ENCODE measurements around the gene RGCC. TPM values are rescaled to one million over a fixed set of nuclear protein-coding genes. Genes with fewer than 3 reads are reported as not detected.

Gene RGCC
- total and polyA plus RNA-seq, 2 donors (not counting 3 experiments of a cell fraction or from before 2014, with no cell fraction given), result 112 to 138 TPM

DNA sequence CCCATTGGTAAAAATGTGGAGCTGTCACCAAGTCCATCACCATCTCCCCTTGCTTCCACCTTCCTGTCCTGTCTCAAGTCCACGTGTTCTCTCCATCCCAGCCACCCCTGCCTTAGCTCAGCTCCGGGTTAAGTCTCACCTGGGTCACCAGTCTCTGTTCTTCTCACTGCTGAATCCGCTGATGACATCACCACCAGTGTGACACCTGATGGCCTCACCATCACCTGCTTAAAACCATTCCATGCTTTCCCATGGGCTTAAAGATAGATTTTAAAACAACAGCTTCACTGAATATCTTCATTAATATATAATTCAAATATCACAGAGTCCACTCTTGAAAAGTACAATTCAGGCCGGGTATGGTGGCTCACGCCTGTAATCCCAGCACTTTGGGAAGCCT, 42.1 kb downstream of the RGCC start:
- intact Hi-C loops (cut with micrococcal nuclease) (no loop called here), dilution Hi-C loops (cut with MboI; ENCODE audit: extremely low pct_ligation_motif_present, low sequenced_read_pairs) (no loop called here)
- TF ChIP-seq, protein P1, sequence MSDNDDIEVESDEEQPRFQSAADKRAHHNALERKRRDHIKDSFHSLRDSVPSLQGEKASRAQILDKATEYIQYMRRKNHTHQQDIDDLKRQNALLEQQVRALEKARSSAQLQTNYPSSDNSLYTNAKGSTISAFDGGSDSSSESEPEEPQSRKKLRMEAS (IDR thresholded peaks at IDR 0.05; ENCODE audit: insufficient read depth, insufficient read length), result no peak
- no peak for TF ChIP-seq JUN (IDR thresholded peaks at IDR 0.05; ENCODE audit: borderline replicate concordance, insufficient read depth, insufficient read length, low read depth)
- no peak for TF ChIP-seq POLR2A (IDR thresholded peaks at IDR 0.05; ENCODE audit: low read depth, low read length)
- TF ChIP-seq, protein P2, sequence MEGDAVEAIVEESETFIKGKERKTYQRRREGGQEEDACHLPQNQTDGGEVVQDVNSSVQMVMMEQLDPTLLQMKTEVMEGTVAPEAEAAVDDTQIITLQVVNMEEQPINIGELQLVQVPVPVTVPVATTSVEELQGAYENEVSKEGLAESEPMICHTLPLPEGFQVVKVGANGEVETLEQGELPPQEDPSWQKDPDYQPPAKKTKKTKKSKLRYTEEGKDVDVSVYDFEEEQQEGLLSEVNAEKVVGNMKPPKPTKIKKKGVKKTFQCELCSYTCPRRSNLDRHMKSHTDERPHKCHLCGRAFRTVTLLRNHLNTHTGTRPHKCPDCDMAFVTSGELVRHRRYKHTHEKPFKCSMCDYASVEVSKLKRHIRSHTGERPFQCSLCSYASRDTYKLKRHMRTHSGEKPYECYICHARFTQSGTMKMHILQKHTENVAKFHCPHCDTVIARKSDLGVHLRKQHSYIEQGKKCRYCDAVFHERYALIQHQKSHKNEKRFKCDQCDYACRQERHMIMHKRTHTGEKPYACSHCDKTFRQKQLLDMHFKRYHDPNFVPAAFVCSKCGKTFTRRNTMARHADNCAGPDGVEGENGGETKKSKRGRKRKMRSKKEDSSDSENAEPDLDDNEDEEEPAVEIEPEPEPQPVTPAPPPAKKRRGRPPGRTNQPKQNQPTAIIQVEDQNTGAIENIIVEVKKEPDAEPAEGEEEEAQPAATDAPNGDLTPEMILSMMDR (IDR thresholded peaks at IDR 0.05; ENCODE audit: extremely low read depth in 1 of 2, insufficient read depth in 1 of 2, low read depth in 1 of 2, low read length in 2 of 2), result no peak
- FAIRE-seq (no peak), DNase-seq (ENCODE audit: low read depth, low spot score) (no peak)
- H3K4me1 ChIP-seq (ENCODE audit: control insufficient read depth, extremely low read depth, insufficient read depth, low read length), result no peaks in the 10 kb centered on the region
- peaks cover 7% of the 10 kb centered on the region in 2 experiments for H3K27me3 ChIP-seq (ENCODE audit: control insufficient read depth in 2 of 2, insufficient read depth in 2 of 2, low read length in 2 of 2)
- BruUV-seq (replicated peaks), result no TSS peak
- no peaks in the 10 kb centered on the region for H3K9me1 ChIP-seq (replicated peaks; ENCODE audit: control insufficient read depth, extremely low read depth, insufficient read depth, low read length)
- H3K9ac ChIP-seq (replicated peaks; ENCODE audit: extremely low read depth, insufficient read depth, low read length), result no peak overlapping the region
- H2AFZ ChIP-seq (ENCODE audit: low read depth, low read length), result no peak overlapping the region
- H3K9me3 ChIP-seq (replicated peaks; ENCODE audit: control insufficient read depth, insufficient read depth, low read length), result no peaks in the 10 kb centered on the region
- H3K4me3 ChIP-seq (replicated peaks in 1 of 3; ENCODE audit: insufficient read depth in 1 of 3, low read depth in 1 of 3, low read length in 3 of 3), result no peak overlapping the region
- no peaks in the 10 kb centered on the region for H3K36me3 ChIP-seq (ENCODE audit: control insufficient read depth in 2 of 2, extremely low read depth in 1 of 2, insufficient read depth in 2 of 2, low read length in 2 of 2)
- H4K20me1 ChIP-seq (replicated peaks; ENCODE audit: control insufficient read depth, extremely low read depth, insufficient read depth, low read length), result no peaks in the 10 kb centered on the region
- H3K27ac ChIP-seq (ENCODE audit: insufficient read depth, low read depth, low read length), result no peak overlapping the region
- ChIA-PET POLR2A (no interaction called here), CTCF (no interaction called here)
- H3K4me2 ChIP-seq (ENCODE audit: insufficient read depth, low read length), result no peak overlapping the region
- H3K79me2 ChIP-seq (ENCODE audit: control insufficient read depth, insufficient read depth, low read length), result no peaks in the 10 kb centered on the region

DNA sequence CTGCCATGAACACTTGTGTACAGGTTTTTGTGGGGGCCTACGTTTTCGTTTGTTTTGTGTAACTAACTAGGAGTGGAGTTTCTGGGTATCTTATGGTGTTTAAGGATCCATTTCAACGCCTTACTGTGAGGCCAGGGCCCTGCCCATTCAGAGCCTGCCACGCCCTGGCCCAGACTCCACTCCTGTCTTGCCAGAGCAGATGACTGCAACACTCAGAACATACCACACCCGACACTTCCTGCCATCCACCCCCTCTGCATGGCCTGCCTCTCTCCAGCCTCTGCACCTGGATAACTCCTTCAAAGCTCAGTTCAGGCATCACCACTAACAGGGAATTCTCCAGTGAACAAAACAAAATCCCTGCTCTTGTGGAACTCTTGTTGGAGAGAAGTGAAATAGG, 43.2 kb downstream of the RGCC start:
- Histone ChIP-seq H3K9me1 (replicated peaks; ENCODE audit: control insufficient read depth, extremely low read depth, insufficient read depth, low read length) (no peaks in the 10 kb centered on the region), H3K27ac (ENCODE audit: insufficient read depth, low read depth, low read length) (no peak overlapping the region), H2AFZ (ENCODE audit: low read depth, low read length) (no peak overlapping the region), H3K4me3 (replicated peaks in 1 of 3; ENCODE audit: insufficient read depth in 1 of 3, low read depth in 1 of 3, low read length in 3 of 3) (no peak overlapping the region), H3K79me2 (ENCODE audit: control insufficient read depth, insufficient read depth, low read length) (no peaks in the 10 kb centered on the region), H3K9ac (replicated peaks; ENCODE audit: extremely low read depth, insufficient read depth, low read length) (no peak overlapping the region), H3K4me1 (ENCODE audit: control insufficient read depth, extremely low read depth, insufficient read depth, low read length) (no peaks in the 10 kb centered on the region), H4K20me1 (replicated peaks; ENCODE audit: control insufficient read depth, extremely low read depth, insufficient read depth, low read length) (no peaks in the 10 kb centered on the region), H3K27me3 (ENCODE audit: control insufficient read depth in 2 of 2, insufficient read depth in 2 of 2, low read length in 2 of 2) (peaks cover 6 to 7% of the 10 kb centered on the region in 2 experiments), H3K4me2 (ENCODE audit: insufficient read depth, low read length) (no peak overlapping the region), H3K9me3 (replicated peaks; ENCODE audit: control insufficient read depth, insufficient read depth, low read length) (no peaks in the 10 kb centered on the region), H3K36me3 (ENCODE audit: control insufficient read depth in 2 of 2, extremely low read depth in 1 of 2, insufficient read depth in 2 of 2, low read length in 2 of 2) (no peaks in the 10 kb centered on the region)
- dilution Hi-C loops (cut with MboI; ENCODE audit: extremely low pct_ligation_motif_present, low sequenced_read_pairs) (no loop called here), intact Hi-C loops (cut with micrococcal nuclease) (no loop called here)
- FAIRE-seq (no peak), DNase-seq (ENCODE audit: low read depth, low spot score) (no peak)
- ChIA-PET POLR2A (no interaction called here), CTCF (no interaction called here)
- TF ChIP-seq POLR2A (IDR thresholded peaks at IDR 0.05; ENCODE audit: low read depth, low read length) (no peak), GATA2 (IDR thresholded peaks at IDR 0.05; ENCODE audit: insufficient read depth, insufficient read length, low read depth, low read length) (no peak), FOS (IDR thresholded peaks at IDR 0.05; ENCODE audit: borderline replicate concordance, insufficient read depth, low read length) (no peak), MYC (IDR thresholded peaks at IDR 0.05; ENCODE audit: low read depth, low read length) (no peak), EZH2 (IDR thresholded peaks at IDR 0.05; ENCODE audit: borderline replicate concordance, low read depth, low read length, severe bottlenecking) (no peak), JUN (IDR thresholded peaks at IDR 0.05; ENCODE audit: borderline replicate concordance, insufficient read depth, insufficient read length, low read depth) (no peak), POLR2AphosphoS5 (IDR thresholded peaks at IDR 0.05; ENCODE audit: insufficient read depth, low read depth, low read length) (no peak)
- TF ChIP-seq, protein P2 (IDR thresholded peaks at IDR 0.05; ENCODE audit: extremely low read depth in 1 of 2, insufficient read depth in 1 of 2, low read depth in 1 of 2, low read length in 2 of 2), result no peak
- TF ChIP-seq, protein P1 (IDR thresholded peaks at IDR 0.05; ENCODE audit: insufficient read depth, insufficient read length), result no peak
- BruUV-seq (replicated peaks), result no TSS peak
